HepG2 (cell line): Measurements from ENCODE around the gene CCDC86. TPM values are rescaled to one million over a fixed set of nuclear protein-coding genes. Genes with fewer than 3 reads are reported as not detected.

Experiments used
- CCDC6 ChIP-seq: sonication (generic); formaldehyde crosslinking; IDR thresholded peaks from 2 replicates; pipeline ENCODE4 v1.8.1; 2022; ENCODE audit warnings: mild to moderate bottlenecking, missing genetic modification reagents, moderate library complexity
- CENPX ChIP-seq: sonication (generic); formaldehyde crosslinking; IDR thresholded peaks from 2 replicates; pipeline ENCODE4 v1.9.0; 2021; ENCODE audit warnings: mild to moderate bottlenecking, missing genetic modification reagents, moderate library complexity
- DMAP1 ChIP-seq: IDR thresholded peaks from 2 replicates; pipeline ENCODE4 v1.6.1; 2016
- EZH2 ChIP-seq: conservative IDR thresholded peaks from 2 replicates; pipeline ENCODE4 v1.6.1; 2012; ENCODE audit warnings: mild to moderate bottlenecking, low read depth, low read length, moderate library complexity
- GTF3A ChIP-seq: sonication (generic); formaldehyde crosslinking; conservative IDR thresholded peaks from 2 replicates; pipeline ENCODE4 v1.4.0; 2020; ENCODE audit warnings: mild to moderate bottlenecking, missing genetic modification reagents
- HDAC6 ChIP-seq: fragments of 200-600 bp; sonication (generic); IDR thresholded peaks from 2 replicates; pipeline ENCODE4 v1.7.0; 2017; ENCODE audit warnings: mild to moderate bottlenecking, antibody characterized with exemption, low read length, low read depth
- HES4 ChIP-seq: sonication (generic); formaldehyde crosslinking; IDR thresholded peaks from 2 replicates; pipeline ENCODE4 v1.9.0; 2021; ENCODE audit warnings: mild to moderate bottlenecking, missing genetic modification reagents, borderline replicate concordance
- HNF4G ChIP-seq, 2 experiments: sonication (generic) in 1 of 2; formaldehyde crosslinking in 1 of 2; IDR thresholded peaks; 2 replicates each; pipeline versions ENCODE4 v1.4.0 to v1.6.1; 2011 to 2020; ENCODE audit warnings: borderline replicate concordance in 2 of 2, low read depth in 2 of 2, mild to moderate bottlenecking in 2 of 2, low read length in 1 of 2, missing genetic modification reagents in 1 of 2, moderate library complexity in 1 of 2
- NFIB ChIP-seq: sonication (generic); formaldehyde crosslinking; IDR thresholded peaks from 2 replicates; pipeline ENCODE4 v1.9.0; 2021; ENCODE audit warnings: missing genetic modification reagents, mild to moderate bottlenecking, borderline replicate concordance
- NPAS2 ChIP-seq: sonication (generic); formaldehyde crosslinking; IDR thresholded peaks from 2 replicates; pipeline ENCODE4 v1.8.0; 2022; ENCODE audit warnings: mild to moderate bottlenecking, missing genetic modification reagents, borderline replicate concordance
- SCMH1 ChIP-seq: sonication (generic); formaldehyde crosslinking; IDR thresholded peaks from 2 replicates; pipeline ENCODE4 v1.9.0; 2021; ENCODE audit warnings: missing genetic modification reagents, mild to moderate bottlenecking, borderline replicate concordance
- TCF7L2 ChIP-seq: IDR thresholded peaks from 2 replicates; pipeline ENCODE4 v1.6.1; 2011; ENCODE audit warnings: mild to moderate bottlenecking, low read depth, low read length, moderate library complexity
- ZBTB43 ChIP-seq: sonication (generic); formaldehyde crosslinking; conservative IDR thresholded peaks from 2 replicates; pipeline ENCODE4 v1.4.0; 2020; ENCODE audit warnings: missing genetic modification reagents
- ZFX ChIP-seq: sonication (generic); formaldehyde crosslinking; IDR thresholded peaks from 2 replicates; pipeline ENCODE4 v1.4.0; 2020; ENCODE audit warnings: mild to moderate bottlenecking, low read depth, missing genetic modification reagents, moderate library complexity
- ZNF207 ChIP-seq: fragments of 450-650 bp; IDR thresholded peaks from 2 replicates; pipeline ENCODE4 v1.6.1; 2016; ENCODE audit warnings: antibody characterized with exemption, borderline replicate concordance
- ZNF335 ChIP-seq: sonication (generic); formaldehyde crosslinking; IDR thresholded peaks from 2 replicates; pipeline ENCODE4 v1.4.0; 2020; ENCODE audit warnings: missing genetic modification reagents
- ZNF367 ChIP-seq: sonication (generic); formaldehyde crosslinking; IDR thresholded peaks from 2 replicates; pipeline ENCODE4 v1.4.0; 2020; ENCODE audit warnings: missing genetic modification reagents, borderline replicate concordance
- ZNF580 ChIP-seq: IDR thresholded peaks from 2 replicates; pipeline ENCODE4 v1.6.1; 2016; ENCODE audit warnings: low read depth, borderline replicate concordance
- ZNF772 ChIP-seq: sonication (generic); formaldehyde crosslinking; IDR thresholded peaks from 2 replicates; pipeline ENCODE4 v1.5.0; 2020; ENCODE audit warnings: mild to moderate bottlenecking, missing genetic modification reagents
- ZXDC ChIP-seq: sonication (generic); formaldehyde crosslinking; IDR thresholded peaks from 2 replicates; pipeline ENCODE4 v1.5.0; 2020; ENCODE audit warnings: mild to moderate bottlenecking, missing genetic modification reagents
- polyA plus RNA-seq, 8 experiments: library from polyadenylated mRNA; depleted of rRNA in 3 of 8; stranded (reverse) in 7 of 8; unstranded in 1 of 8; fragments of >200 nt; fragmentation: Illumina TruSeq in 4 of 8; extraction: Trizol in 4 of 8; gene quantifications; 2 replicates each; pipeline versions ENCODE4 v1.2.1 to v1.2.3, GENCODE V29; 2011 to 2016; ENCODE audit warnings: low read depth in 4 of 8, missing spikeins in 1 of 8, mixed read lengths in 1 of 8; ENCODE audit not compliant: insufficient read depth in 1 of 8
- total RNA-seq, 5 experiments: library from RNA; depleted of rRNA; stranded (reverse); fragments of >200 nt; fragmentation: Illumina TruSeq; extraction: Trizol; gene quantifications; 2 replicates each; pipeline ENCODE4 v1.2.3, GENCODE V29; 2016; ENCODE audit warnings: low read depth in 1 of 5
- TF ChIP-seq, protein P1 (sequence below): sonication (generic); formaldehyde crosslinking; IDR thresholded peaks from 2 replicates; pipeline ENCODE4 v1.5.1; 2020; ENCODE audit warnings: missing genetic modification reagents, mild to moderate bottlenecking, borderline replicate concordance
- TF ChIP-seq, protein P2 (sequence below): sonication (generic); IDR thresholded peaks from 2 replicates; pipeline ENCODE4 v1.6.1; 2016; ENCODE audit warnings: low read depth, borderline replicate concordance
- TF ChIP-seq, protein P3 (sequence below): IDR thresholded peaks from 2 replicates; pipeline ENCODE4 v1.6.1; 2016; ENCODE audit warnings: mild to moderate bottlenecking, missing biosample characterization, missing genetic modification reagents

CCDC86 gene
- total and polyA plus RNA-seq, 2 of the 13 experiments (the other 11 are each of a cell fraction or from before 2014, with no cell fraction given), result 33.8 to 37.6 TPM

- no peak for TF ChIP-seq ZXDC (CRISPR knock-in tag)
- TF ChIP-seq ZNF367 (CRISPR knock-in tag), result no peak
- TF ChIP-seq, protein P1, sequence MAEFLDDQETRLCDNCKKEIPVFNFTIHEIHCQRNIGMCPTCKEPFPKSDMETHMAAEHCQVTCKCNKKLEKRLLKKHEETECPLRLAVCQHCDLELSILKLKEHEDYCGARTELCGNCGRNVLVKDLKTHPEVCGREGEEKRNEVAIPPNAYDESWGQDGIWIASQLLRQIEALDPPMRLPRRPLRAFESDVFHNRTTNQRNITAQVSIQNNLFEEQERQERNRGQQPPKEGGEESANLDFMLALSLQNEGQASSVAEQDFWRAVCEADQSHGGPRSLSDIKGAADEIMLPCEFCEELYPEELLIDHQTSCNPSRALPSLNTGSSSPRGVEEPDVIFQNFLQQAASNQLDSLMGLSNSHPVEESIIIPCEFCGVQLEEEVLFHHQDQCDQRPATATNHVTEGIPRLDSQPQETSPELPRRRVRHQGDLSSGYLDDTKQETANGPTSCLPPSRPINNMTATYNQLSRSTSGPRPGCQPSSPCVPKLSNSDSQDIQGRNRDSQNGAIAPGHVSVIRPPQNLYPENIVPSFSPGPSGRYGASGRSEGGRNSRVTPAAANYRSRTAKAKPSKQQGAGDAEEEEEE, result no peak
- no peak for TF ChIP-seq ZNF207
- TF ChIP-seq, protein P2, sequence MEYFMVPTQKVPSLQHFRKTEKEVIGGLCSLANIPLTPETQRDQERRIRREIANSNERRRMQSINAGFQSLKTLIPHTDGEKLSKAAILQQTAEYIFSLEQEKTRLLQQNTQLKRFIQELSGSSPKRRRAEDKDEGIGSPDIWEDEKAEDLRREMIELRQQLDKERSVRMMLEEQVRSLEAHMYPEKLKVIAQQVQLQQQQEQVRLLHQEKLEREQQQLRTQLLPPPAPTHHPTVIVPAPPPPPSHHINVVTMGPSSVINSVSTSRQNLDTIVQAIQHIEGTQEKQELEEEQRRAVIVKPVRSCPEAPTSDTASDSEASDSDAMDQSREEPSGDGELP, result peak; percentile 51; the same call in 1 of the 2 replicates
- TF ChIP-seq DMAP1, result no peak
- no peak for TF ChIP-seq HES4
- TF ChIP-seq CCDC6 (CRISPR knock-in tag), result peak; percentile 50; the same call in 1 of the 2 replicates
- TF ChIP-seq HNF4G (IDR thresholded peaks at IDR 0.05; ENCODE audit: borderline replicate concordance, low read depth, low read length), result peak; percentile 30; the same call in 1 of the 2 replicates
- TF ChIP-seq HNF4G (CRISPR knock-in tag; IDR thresholded peaks at IDR 0.05; ENCODE audit: borderline replicate concordance, low read depth), result no peak
- no peak for TF ChIP-seq ZNF335
- no peak for TF ChIP-seq ZNF772
- TF ChIP-seq ZFX, result peak; percentile 5; the same call in 1 of the 2 replicates
- TF ChIP-seq TCF7L2, result peak; percentile 50; the same call in 1 of the 2 replicates
- TF ChIP-seq ZBTB43 (CRISPR knock-in tag), result peak; percentile 81
- TF ChIP-seq GTF3A, result no peak
- no peak for TF ChIP-seq NFIB (CRISPR knock-in tag)
- TF ChIP-seq CENPX (CRISPR knock-in tag), result no peak
- no peak for TF ChIP-seq HDAC6
- no peak for TF ChIP-seq EZH2
- no peak for TF ChIP-seq SCMH1 (CRISPR knock-in tag)
- TF ChIP-seq, protein P3, sequence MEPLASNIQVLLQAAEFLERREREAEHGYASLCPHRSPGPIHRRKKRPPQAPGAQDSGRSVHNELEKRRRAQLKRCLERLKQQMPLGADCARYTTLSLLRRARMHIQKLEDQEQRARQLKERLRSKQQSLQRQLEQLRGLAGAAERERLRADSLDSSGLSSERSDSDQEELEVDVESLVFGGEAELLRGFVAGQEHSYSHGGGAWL (CRISPR knock-in tag), result no peak
- TF ChIP-seq NPAS2 (CRISPR knock-in tag), result no peak
- TF ChIP-seq ZNF580 (CRISPR knock-in tag), result no peak; the same call in 1 of the 2 replicates
These were observed 2.9 kb downstream of the CCDC86 start (continued) for GRCh38 chr11:60844870-60845221.
